Muscle of arm (tissue), 12 donors: Measurements from ENCODE around the gene CRISPLD2. TPM values are rescaled to one million over a fixed set of nuclear protein-coding genes. Genes with fewer than 3 reads are reported as not detected.
A peak's percentile ranks its signal among the peaks of the same experiment; 100 is the strongest.
"Not testable (repeated sequence)": the region's sequence is repeated elsewhere in the genome, so short reads cannot be mapped to it uniquely, and the experiment has no call there.

ENCODE experiments used
- DNase-seq: peaks from one replicate; pipeline ENCODE4 v3.0.0-alpha.2; 2013
- polyA plus RNA-seq, 12 donors: library from polyadenylated mRNA; unstranded; fragments of 120-200 nt; gene quantifications; one replicate each; pipeline ENCODE4 v1.2.1, GENCODE V29; 2013; ENCODE audit not compliant: insufficient read length in 12 of 12

CRISPLD2 gene
- polyA plus RNA-seq, 12 donors: 4.8 to 13.1 (median 6.9) TPM; not detected in 1

GRCh38 chr16:84839956-84840355 is 20.2 kb downstream of the CRISPLD2 start:
- no peak for DNase-seq

- no peak for DNase-seq
These were observed 21.2 kb downstream of the CRISPLD2 start for GRCh38 chr16:84840687-84841627.

- no peak for DNase-seq
These were observed 22.1 kb downstream of the CRISPLD2 start for GRCh38 chr16:84841787-84842300.

GRCh38 chr16:84842516-84843148 is 22.8 kb downstream of the CRISPLD2 start:
- no peak for DNase-seq

- DNase-seq: no peak
These were observed 23.6 kb downstream of the CRISPLD2 start for GRCh38 chr16:84843149-84844048.

GRCh38 chr16:84844049-84844350 is 24.2 kb downstream of the CRISPLD2 start:
- peak; percentile 40 for DNase-seq

- DNase-seq: no peak
These were observed 25.0 kb downstream of the CRISPLD2 start for GRCh38 chr16:84844559-84845495.

GRCh38 chr16:84845496-84846002 is 25.8 kb downstream of the CRISPLD2 start:
- DNase-seq: no peak

GRCh38 chr16:84847564-84848355 is 28.0 kb downstream of the CRISPLD2 start:
- DNase-seq: no peak

GRCh38 chr16:84848986-84849634 is 29.3 kb downstream of the CRISPLD2 start:
- DNase-seq: no peak

GRCh38 chr16:84849751-84850150 is 30.0 kb downstream of the CRISPLD2 start:
- no peak for DNase-seq

GRCh38 chr16:84850714-84851113 is 30.9 kb downstream of the CRISPLD2 start:
- no peak for DNase-seq

GRCh38 chr16:84851192-84852127 is 31.7 kb downstream of the CRISPLD2 start:
- DNase-seq: no peak

GRCh38 chr16:84853534-84853933 is 33.7 kb downstream of the CRISPLD2 start:
- no peak for DNase-seq

- no peak for DNase-seq
These were observed 35.0 kb downstream of the CRISPLD2 start for GRCh38 chr16:84854759-84855158.

GRCh38 chr16:84855435-84856202 is 35.8 kb downstream of the CRISPLD2 start:
- DNase-seq: not testable (repeated sequence)

GRCh38 chr16:84856203-84856581 is 36.4 kb downstream of the CRISPLD2 start:
- not testable (repeated sequence) for DNase-seq
